T-helper 2 cell (primary cell): ENCODE data around the gene ERMARD.

ENCODE experiments used
- DNase-seq, 5 experiments: peaks; one replicate each; pipeline versions ENCODE4 v3.0.0 to v3.0.0-alpha.2; 2012 to 2022
- total RNA-seq, 2 donors: gene quantifications; one replicate each; lab custom pipeline; 2026; lab: John Stamatoyannopoulos, UW

Gene ERMARD
- 23.1 to 37.4 reads per million in 2 donors for total RNA-seq

DNA sequence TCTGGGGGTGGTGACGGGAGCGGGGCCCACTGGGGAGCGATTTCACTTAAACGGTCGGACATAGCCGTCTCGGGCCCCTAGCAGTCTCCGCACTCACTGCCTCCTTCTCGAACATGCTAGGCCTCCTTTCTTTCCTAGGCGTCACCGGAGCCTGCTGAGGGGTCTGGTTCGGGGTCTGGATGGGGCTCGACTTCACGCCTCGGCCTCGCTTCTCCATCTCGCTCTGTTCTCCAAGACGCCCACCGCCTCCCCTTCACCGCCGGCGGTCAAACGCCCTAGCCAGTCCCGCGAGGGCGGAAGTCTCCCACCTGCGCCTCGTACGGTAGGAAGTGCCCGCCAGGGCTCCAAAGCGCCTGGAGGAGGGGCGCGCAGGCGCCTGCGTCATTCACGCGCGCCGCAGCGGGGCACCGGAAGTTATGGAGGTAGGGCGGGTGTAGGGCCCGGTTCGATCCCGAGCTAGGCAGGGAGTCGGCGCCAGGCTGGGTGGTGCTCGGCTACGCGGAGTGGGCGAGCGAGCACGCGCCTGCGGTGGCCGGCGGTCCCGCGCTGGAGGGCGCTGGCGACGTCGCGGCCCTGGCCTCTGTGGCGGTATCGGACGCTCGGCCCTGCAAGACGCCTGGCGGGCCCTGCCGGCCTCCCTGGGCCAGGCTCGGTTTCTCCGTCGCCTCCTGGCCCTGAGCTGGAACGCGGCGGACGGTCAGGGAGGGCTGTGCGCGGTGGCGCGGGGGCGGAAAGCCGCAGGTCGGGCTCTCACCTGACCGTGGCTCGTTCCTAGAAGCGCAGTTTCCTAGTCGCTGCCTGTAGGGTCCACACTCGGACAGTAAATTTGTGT is at the start of gene ERMARD, which contains the start of gene DYNLT2:
ERMARD (plus strand) TSS at position 381 of the 832 bp plus-strand sequence; CDS start at position 417, 36 bp downstream.
DYNLT2 (minus strand) TSS at position 331 of the 832 bp plus-strand sequence; CDS start at position 217, 114 bp downstream.
- DNase-seq, result peak; percentile 85 to 95 (median 90)

DNA sequence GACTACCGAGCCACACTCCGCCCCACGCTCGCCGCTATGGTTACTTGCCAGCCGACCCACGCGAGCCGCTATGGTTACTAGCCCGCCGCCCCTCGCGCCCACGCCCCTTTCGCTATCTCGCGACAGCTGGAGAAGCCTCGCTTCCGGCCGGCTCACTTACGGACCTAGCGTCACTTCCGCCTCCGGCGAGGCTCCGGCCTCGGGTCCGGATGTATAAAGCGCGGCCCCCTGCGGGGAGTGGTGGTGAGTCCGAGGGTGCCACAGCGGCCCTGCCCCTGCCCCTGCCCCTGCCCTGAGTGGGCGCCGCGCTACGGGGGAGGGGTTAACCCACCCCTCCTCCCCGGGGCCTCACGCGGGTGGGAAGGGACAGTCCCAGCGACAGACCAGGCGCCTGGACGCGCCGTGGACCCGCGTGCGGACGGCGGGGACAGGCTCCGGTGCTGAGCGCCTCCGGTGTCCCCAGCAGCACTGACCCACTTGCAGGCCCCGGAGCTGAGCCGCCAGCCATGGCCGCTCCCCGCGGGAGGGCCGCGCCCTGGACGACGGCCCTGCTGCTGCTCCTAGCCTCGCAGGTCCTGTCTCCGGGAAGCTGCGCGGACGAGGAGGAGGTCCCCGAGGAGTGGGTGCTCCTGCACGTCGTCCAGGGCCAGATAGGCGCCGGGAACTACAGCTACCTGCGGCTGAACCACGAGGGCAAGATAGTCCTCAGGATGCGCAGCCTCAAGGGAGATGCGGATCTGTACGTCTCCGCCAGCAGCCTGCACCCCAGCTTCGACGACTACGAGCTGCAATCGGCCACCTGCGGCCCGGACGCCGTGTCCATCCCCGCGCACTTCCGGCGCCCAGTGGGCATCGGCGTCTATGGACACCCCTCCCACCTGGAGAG is 49.2 kb upstream of the ERMARD start, which contains the start of the genes C6orf120 and WDR27:
C6orf120 (plus strand) TSS at position 173 of the 886 bp plus-strand sequence; CDS start at position 507, 334 bp downstream.
WDR27 (minus strand) TSS at position 76 of the 886 bp plus-strand sequence. CDS start 13,024 bp downstream, outside the sequence.
- peak; percentile 92 to 98 (median 96) for DNase-seq

DNA sequence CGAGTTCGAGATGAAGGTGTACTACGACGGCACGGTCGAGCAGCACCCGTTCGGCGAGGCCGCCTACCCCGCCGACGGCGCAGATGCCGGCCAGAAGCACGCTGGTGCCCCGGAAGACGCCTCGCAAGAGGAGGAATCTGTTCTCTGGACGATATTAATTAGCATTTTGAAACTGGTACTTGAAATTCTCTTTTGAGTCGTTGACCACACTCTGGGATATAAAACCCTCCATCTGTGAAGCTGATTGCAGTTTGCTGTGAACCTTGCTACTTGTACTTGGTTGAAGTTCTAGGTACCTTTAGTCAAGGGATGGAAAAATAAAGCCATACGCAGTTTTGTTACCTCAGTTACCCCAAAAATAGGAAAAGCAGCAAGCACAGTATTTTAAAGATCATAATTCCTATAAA is 48.6 kb upstream of the ERMARD start:
- DNase-seq, result peak in 1 of 5 experiments; percentile 14

DNA sequence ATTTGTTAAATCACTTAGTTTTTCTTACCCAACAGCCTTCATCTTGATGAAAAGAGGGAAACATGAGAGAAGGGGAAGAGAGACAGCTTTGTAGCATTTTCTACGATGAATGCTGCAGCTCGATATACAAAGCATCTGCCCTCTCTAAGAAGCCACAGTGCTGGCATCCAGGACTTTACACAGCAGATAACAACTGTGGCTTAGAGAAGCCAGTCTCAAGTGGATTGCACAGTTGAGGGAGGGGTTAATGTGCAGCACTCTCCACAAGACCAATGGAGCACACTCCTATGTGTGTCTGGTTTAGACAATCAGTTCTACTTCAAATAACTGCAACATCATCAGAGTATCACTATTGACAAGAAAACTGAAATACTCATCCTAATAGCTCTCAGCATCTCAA is 43.6 kb upstream of the ERMARD start:
- DNase-seq, result no peak

DNA sequence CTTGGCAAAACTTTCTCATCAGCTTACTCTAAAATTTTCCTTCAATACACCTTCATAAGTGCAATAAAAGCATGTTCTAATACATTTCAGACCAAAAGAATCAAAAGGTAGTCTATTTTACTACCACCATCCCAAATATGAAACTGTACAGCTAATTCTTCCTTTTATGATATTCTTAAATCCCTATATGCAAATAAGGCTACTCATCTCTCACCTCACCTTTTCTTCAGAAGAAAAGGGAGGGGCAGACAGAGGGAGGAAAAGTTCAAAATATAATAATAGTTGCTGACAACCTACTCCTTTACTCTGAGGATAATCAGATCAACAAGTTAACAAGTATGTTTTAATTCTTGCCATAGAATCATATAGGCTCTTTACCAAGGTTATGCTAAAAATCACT is 42.1 kb upstream of the ERMARD start:
- DNase-seq, result no peak

DNA sequence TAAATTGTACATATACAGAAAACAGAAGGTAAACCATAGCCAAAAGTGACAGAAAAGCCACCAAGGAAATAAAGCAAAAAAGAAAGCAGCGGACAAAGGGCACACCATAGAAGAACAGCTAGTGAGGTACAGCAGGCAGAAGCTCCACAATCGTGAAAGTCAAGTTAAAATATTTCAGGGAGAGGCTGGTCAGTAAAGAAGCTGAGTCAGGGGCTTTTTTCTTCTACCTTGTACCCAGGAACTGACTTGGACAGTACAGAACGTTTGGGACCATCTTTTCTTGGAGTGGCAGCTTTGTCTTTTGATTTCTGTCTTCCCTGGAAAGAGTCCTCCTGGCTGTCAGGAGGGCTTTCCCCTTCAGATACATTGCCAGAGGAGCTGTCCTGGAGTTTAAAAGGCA is 41.4 kb upstream of the ERMARD start:
- no peak for DNase-seq

DNA sequence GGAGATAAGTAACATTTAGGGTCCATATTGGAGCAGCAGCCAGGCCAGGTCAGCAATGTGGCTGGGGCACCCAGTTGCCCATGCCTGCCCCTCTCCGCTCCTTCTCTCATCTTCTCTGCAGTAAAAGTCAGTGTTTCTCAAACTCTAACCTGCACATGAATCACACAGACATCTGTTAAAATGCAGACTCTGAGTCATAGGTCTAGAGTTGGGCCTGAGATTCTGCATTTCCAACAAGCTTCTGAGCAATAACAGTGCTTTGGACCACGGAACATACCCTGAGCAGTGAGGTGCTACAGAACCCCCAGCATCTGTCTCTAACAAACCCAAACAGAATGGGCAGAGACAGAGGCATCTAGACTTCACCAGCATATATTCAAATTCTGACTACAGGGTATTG is 37.2 kb upstream of the ERMARD start:
- DNase-seq, result no peak

DNA sequence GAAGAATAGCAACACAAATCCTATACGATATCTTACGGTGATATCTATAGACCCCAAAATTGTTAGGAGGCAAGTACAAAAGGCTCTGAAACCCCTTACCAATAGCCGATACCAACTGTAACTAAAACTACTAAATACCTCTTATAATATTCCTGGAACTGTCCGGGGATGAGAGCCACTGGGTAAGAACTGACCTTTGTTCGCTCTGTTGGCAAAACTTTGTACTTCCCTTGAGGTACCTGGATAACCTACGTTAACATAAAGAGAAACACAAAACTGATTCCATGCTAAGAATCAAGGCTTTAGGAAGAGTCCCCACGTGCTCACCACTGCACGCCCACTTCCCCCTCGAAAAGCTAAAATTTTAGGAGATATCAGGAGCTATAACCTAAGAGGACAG is 36.8 kb upstream of the ERMARD start:
- DNase-seq, result no peak

DNA sequence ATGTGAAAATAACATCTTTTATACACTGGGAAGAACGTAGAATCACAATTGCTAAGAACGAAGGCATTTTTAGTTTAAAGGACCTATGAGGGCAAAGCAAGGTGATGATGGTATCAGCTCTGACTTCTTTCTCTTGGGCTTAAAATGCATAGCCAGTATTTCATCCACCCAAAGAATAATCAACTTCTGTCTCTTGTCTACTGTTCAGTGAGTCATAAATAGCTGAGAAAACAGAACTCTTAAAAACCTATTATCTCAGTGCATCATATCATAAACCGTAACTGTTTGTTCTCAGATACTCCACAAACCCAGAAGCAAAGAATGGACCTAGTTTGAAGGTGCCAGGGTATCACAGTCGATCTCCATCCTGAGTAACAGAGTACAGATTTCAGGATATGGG is 32.3 kb upstream of the ERMARD start:
- DNase-seq, result no peak

DNA sequence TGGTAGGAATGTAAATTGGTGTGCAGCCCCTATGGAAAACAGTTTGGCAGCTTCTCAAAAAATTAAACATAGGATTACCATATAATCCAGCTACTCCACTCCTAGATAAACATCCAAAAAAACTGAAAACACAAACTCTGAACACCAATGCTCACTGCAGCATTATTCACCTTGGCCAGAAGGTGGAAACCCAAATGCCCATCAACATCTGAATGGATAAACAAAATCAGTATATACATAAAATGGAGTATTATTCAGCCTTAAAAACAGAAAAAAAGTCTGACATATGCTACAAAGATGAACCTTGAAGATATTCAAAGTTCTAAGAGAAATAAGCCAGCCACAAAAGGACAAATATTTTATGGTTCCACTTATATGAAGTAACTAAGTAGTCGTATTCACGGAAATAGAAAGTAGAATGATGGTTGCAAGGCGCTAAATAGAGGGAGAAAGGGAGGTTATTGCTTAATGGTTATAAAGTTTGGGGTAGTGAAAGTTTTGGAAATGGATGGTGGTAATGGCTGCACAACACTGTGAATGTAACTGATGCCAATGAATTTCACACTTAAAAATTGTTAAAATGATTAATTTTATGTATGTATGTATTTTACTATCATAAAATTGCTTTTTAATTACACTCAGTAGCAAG is 31.1 kb upstream of the ERMARD start:
- peak in 1 of 5 experiments; percentile 29 for DNase-seq

DNA sequence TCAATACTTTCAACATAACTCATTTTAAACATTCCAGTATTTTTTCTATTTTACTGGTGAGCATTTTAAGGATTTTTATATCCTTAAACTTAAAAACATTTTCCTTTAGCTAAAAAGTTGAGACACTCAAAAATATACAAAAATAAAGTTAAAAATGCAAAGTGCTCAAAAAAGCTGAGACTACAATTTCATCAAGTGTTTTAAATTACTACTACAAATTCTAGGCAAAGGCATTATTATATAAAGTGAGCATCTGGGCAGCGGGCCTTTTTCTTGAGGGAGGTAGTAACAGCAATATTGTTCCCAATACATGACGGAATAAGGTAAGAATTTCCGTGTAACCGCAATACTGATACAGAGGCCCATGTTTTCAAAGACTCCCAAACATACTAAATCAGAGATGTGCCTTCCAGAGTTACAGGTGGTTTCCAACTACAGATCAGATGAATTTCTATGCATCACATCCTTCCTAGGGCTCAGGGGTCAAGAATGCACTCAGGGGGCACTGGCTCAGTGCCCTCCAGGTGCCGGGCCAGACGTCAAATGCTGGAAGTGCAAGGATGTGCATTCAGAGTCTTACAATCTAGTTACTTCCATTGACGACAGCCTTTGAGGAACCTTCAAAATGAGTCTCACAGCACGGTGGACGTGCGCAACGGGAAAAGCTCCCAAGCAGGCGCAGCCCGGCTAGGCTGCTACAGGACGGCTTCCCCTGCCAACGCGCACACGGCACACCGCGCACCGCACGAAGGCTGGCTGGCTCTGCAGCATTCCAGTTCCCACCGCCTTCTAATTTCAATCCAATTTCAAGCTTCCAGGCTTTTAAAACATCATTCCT is 28.8 kb upstream of the ERMARD start:
- peak in 2 of 5 experiments; percentile 24 to 58 for DNase-seq

DNA sequence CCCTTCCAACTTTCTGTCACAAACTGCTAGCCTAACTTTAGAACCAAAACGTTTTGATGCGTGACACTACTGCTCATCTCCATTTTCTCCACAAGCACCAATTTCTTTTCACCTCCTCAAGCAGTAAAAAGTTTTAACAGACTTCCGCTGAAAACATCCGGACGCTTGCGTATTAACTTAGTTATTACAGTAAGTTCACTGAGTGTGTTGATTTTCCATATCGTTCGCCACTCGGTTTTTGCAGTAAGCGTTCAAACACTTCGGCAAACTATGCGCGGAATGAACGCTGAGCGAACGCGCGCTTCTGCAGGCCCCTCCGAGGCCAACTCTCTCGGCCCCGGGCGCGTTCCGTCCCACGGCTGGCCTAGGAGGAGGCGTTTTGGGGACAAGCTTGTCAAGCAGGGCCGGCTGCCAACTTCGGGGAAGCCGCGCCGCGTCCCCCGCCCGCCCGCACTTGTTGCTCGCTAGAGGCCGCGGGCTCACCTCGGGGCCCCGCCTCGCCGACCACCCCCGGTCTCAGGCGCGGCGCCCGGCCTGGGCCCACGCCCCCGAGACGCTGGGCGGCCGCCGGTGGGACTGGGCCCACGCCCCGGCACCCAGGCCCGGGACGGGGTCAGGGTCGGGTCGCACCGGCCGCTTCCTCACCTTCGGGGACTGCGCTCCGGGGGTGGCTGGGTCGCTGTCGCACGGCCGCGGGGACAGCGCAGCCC is 28.1 kb upstream of the ERMARD start:
- peak; percentile 40 to 79 (median 59) for DNase-seq

DNA sequence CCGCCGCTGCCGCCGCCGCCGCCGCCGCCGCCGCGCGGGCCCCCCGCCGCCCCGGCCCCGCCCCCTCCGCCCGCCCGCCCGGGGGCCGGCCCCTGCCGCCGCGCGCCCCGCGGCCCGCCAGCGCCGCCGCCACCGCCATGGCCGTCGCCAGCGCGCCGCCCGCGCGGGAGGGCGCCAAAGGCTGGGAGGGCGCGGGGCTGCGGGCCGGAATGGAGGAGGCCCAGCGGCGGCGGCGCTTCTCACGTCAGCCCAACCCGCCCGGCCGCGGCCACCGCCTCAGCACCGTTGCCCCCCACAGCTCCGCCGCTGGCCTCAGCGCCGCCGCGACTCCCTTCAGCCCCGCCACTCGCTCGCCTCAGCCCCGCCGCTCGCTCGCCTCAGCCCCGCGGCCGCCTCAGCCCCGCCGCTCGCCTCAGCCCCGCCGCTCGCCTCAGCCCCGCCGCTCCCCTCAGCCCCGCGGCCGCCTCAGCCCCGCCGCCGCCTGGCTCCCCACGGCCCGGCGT is 27.4 kb upstream of the ERMARD start:
- DNase-seq, result peak in 4 of 5 experiments; percentile 24 to 58 (median 34)

DNA sequence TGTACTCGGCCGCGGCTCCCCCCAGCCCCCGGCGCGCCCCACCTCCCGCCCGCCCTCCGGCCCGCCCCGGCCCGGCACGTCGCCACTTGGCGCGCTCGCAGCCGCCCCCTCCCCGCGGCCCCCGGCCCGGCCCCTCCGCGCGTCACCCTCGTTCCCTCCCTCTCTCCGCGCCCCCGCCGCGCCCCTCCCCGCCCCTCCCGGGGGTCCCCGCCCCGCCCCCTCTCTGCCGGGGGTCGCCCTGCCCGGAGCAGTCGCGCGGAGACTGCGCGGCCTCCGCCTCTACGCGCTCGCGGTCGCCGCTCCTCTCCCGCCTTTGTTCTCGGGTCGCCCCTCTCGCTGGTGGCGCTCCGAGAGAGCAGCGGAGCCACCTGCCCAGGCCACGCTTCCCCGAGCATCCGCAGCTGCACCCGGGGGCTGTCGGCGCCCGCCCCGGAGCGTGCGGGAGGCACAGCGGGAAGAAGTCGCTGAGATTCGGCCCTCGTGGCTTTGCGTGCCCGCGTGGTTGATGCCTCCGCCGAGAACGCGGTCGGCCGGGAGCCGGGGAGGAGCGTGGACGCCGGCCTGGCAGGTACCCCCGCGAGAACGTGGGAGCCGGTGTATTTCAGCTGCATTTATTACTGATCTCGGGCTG is 26.8 kb upstream of the ERMARD start, which contains the start of gene PHF10:
PHF10 (minus strand) TSS at position 7 of the 631 bp plus-strand sequence. CDS start 569 bp downstream, outside the sequence.
- DNase-seq, result peak; percentile 52 to 74 (median 58)

DNA sequence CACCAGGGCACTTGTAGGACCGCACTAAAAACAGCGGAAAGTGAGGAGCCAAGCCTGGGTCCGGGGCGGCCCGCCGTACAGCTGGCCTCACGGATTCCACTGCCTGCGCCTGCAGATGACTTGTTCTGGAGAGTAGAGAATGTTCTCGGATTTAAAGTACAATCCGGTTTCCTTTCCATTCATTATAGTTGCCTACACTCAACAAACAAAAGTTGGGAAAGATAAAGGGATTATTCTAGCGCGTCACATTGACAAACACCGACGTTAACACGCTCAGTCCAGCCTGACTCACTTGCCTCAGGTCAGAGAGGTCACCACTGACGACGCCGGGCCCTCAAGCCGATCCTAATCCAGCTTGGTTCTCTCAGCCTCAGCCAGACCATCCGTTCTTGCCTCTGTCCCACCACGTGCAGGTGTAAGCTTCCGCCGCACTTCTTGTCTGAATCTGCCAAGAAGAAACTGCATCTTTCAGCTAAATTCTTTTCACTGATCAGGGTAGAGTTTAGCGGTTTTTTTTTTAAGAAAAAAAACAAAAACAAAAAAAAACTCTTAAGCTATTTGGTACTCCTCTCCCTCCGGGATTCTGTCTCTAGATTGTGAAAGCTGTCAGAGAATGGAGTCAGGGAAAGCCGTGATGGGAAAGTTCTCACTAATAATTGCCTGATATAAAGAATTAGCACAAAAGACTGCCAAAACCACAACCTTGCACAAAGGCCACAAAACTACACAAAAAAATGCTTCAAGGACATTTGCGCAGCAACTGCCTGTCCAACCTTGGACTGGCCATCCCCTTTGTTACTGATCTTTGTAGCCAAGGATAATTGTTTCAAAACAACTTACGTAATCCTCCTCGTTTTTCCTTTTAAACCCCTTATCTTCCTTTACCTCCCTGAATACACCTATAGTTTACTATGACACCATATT is 26.0 kb upstream of the ERMARD start:
- no peak for DNase-seq

DNA sequence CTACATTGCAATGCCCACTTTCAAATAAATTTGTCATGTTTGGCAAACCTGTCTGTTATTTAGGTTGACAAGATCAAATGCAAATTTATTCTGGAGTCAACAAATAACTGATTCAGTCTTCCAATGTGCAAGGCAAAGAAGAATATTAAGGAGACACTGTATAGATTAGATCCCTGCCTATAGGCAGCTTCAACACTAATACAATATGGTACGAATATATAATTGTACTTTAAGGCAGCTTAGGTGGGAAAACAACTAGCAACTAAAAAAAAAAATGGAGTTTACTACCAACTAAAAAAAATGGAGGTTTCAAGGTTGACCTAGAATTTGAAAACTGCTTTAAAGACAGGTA is 25.4 kb upstream of the ERMARD start:
- no peak for DNase-seq

DNA sequence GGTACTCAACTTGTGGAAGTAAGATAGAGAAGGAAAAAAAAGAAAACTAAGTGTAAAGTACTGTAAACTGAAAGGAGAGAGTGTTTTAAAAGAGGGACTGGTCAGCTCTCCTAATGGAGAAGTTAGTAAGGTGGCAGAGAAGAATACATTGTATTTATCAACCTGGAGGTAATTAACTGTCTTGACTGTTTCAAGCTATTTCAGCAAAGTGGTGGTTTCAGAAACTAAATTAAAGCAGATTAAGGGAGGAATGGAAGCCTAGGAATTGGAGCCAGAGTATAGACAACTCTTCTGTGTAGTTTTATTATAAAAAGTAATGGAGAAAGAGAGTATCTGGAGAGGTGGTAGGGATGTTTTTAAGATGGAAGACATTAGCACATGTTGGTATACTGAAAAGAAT is 24.5 kb upstream of the ERMARD start:
- DNase-seq, result no peak

DNA sequence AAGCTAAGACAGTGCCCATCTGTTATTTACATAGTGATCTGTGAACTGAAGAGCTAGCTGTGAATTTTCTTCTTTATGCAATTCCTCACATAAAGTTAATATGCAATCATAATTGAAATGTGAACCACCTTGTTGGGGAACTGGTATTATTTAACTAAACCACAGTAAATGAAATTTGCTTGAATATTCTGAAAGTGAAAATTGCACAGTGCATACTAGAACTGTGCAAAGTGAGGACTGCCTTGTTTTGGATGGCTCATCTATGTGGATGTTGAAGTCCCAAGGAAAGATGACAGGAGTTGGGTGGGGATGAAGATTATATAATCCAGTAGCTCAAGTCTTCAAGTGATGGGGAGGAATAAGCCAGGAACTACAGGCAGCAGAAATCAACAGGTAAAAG is 21.5 kb upstream of the ERMARD start:
- no peak for DNase-seq
